ENCODE measurements around the gene CACNG4. TPM values are rescaled to one million over a fixed set of nuclear protein-coding genes. Genes with fewer than 3 reads are reported as not detected.

CACNG4 gene
- total RNA-seq, 3 donors from 2014 or later, result 0.07 to 0.47 (median 0.26) TPM

DNA sequence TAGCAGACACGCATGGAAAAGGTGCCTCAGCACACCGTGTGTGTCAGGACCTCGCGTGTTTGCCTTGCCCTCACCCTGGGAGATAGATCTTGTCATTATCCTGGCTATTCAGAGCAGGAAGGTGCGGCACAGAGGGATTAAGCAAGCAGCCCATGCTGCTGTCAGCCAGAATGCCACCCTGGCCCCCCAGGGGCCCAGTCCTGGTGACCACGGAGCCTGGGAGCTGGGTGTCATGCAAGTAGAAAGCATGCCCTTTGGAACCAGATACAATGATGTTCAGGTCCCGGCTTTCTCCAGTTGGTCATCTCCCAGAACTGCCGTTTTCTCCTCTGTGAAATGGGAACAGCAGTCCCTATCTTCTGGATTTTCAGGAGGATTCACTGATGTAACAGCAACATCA lies 29.9 kb downstream of the CACNG4 start:
- intact Hi-C loops (cut with DNase I, micrococcal nuclease), result no loop called here
- DNase-seq (no peak), ATAC-seq (no peak)
- Histone ChIP-seq H3K9me3 (no peaks in the 10 kb centered on the region), H3K36me3 (ENCODE audit: low read depth) (no peaks in the 10 kb centered on the region), H3K4me1 (ENCODE audit: low read depth) (no peaks in the 10 kb centered on the region), H3K4me3 (no peak overlapping the region)
- TF ChIP-seq, protein P1, sequence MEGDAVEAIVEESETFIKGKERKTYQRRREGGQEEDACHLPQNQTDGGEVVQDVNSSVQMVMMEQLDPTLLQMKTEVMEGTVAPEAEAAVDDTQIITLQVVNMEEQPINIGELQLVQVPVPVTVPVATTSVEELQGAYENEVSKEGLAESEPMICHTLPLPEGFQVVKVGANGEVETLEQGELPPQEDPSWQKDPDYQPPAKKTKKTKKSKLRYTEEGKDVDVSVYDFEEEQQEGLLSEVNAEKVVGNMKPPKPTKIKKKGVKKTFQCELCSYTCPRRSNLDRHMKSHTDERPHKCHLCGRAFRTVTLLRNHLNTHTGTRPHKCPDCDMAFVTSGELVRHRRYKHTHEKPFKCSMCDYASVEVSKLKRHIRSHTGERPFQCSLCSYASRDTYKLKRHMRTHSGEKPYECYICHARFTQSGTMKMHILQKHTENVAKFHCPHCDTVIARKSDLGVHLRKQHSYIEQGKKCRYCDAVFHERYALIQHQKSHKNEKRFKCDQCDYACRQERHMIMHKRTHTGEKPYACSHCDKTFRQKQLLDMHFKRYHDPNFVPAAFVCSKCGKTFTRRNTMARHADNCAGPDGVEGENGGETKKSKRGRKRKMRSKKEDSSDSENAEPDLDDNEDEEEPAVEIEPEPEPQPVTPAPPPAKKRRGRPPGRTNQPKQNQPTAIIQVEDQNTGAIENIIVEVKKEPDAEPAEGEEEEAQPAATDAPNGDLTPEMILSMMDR (IDR thresholded peaks at IDR 0.05), result no peak

DNA sequence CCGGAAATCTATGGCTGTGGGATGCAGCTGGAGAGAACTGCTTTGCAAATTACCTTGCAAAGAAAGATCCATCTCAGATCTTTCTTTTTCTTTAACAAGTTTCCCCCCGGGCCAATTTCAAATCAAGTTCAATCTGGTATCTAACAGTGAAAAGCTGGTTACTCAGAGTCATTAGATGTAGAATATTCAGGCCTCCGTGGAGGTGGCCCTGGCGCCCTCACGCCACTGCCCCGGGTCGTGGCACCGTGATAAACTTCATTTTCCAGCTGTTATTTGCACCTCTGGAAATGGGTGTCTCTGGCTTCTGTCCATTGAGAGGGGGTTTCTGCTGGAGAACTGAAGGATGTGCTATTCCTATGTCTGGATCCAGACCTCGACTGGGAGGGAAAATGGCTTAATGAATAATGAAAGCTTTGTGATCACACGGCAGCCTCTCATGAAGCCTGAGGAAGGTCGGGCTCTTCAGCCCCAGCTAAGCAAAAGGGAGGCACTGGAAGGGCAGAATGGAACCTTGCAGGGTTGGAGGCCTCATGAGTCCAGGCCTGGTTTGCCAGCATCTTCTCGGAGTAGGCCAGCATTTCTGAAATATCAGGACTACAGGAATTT lies 30.5 kb downstream of the CACNG4 start:
- TF ChIP-seq, protein P1 (IDR thresholded peaks at IDR 0.05), result no peak
- Histone ChIP-seq H3K36me3 (ENCODE audit: low read depth) (no peaks in the 10 kb centered on the region), H3K4me1 (ENCODE audit: low read depth) (no peaks in the 10 kb centered on the region), H3K9me3 (no peaks in the 10 kb centered on the region), H3K4me3 (no peak overlapping the region)
- intact Hi-C loops (cut with DNase I, micrococcal nuclease), result no loop called here
- ATAC-seq, result no peak
- DNase-seq, result no peak

DNA sequence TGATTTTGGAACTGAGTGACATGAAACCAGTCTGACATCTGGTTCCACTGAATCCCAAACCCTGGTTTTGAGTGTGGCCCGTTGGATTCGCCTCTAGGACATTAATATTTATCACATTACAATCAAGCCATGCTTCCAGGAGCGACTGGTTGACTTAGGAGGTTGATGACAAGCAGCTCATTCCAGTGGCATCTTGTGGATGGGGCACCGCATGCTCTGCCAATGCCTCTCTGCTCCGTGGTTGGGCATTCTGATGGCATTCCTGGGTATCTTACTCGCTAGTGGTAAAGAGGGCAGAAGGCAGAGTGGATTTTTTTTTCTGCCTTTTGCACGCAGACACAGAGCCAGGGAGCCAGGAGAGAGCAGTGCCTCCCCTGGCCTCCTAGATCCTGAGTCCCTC lies 31.4 kb downstream of the CACNG4 start:
- TF ChIP-seq, protein P1 (IDR thresholded peaks at IDR 0.05), result no peak
- ATAC-seq (no peak), DNase-seq (no peak)
- no peak overlapping the region for H3K4me3 ChIP-seq
- intact Hi-C loops (cut with DNase I, micrococcal nuclease), result no loop called here
- H3K4me1 ChIP-seq (ENCODE audit: low read depth), result no peaks in the 10 kb centered on the region
- no peaks in the 10 kb centered on the region for H3K9me3 ChIP-seq
- no peaks in the 10 kb centered on the region for H3K36me3 ChIP-seq (ENCODE audit: low read depth)

DNA sequence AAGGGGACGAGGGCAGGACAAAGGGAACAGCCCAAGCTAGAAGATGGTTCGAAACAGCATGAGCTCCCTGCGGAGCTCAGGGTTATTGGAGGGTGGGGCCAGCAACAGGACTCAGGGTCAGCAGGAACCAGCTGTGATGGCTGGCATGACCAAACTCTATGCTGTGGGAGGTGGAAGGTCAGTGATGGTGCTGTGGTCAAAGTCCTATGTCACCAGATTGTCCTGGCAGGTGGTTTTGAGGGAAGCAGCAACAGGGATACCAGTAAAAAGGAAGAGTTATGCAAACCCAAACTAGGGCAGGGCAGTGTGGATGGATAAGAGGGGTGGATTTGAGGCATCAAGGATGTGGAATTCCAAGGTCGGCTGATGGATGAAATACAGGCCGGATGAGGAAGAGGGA lies 32.4 kb downstream of the CACNG4 start:
- Histone ChIP-seq H3K9me3 (no peaks in the 10 kb centered on the region), H3K36me3 (ENCODE audit: low read depth) (no peaks in the 10 kb centered on the region), H3K4me3 (no peak overlapping the region), H3K4me1 (ENCODE audit: low read depth) (no peaks in the 10 kb centered on the region)
- DNase-seq (no peak), ATAC-seq (no peak)
- TF ChIP-seq, protein P1 (IDR thresholded peaks at IDR 0.05), result no peak
- intact Hi-C loops (cut with DNase I, micrococcal nuclease), result no loop called here

DNA sequence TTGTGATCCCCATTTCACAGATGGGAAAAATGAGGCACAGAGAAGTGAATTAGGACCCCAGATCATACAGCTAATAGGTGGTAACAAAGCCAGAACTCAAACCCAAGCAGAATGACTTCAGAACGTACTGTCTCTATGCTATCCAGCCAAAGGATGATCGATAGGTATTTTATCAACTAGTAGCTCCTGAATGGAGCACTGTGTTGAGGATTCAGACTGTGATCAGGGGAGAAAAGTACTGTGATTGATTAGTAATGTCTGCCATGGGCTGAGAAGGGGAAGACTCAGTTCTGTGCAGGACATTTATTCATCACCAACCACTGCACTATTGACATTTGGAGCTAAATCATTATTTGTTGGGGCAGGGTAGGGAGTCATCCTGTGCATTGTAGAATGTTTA lies 38.7 kb downstream of the CACNG4 start:
- H3K36me3 ChIP-seq (ENCODE audit: low read depth), result no peaks in the 10 kb centered on the region
- H3K9me3 ChIP-seq, result no peaks in the 10 kb centered on the region
- intact Hi-C loops (cut with DNase I, micrococcal nuclease), result no loop called here
- DNase-seq, result no peak
- ATAC-seq, result no peak
- TF ChIP-seq, protein P1 (IDR thresholded peaks at IDR 0.05), result no peak
- no peaks in the 10 kb centered on the region for H3K4me1 ChIP-seq (ENCODE audit: low read depth)
- no peak overlapping the region for H3K4me3 ChIP-seq

DNA sequence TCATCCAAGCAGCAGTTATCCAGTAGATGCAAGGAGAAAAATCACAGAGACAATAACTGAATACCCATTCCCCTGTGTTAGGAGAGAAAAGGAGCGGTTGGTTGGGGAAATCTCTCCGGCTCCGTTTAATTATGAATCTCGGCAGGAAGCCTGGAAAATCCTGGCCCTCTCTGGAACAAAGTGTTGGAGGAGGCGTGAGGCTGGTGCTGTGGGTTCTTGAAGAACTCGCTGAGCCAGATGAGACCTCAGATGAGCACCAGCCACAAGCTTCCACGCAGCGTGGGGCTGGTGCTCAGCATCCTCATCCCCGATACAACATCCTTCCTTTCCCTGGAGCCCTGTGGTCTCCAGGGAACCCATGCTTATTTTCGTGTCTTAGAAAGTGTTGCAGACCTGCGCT lies 39.7 kb downstream of the CACNG4 start:
- TF ChIP-seq, protein P1 (IDR thresholded peaks at IDR 0.05), result no peak
- no peak overlapping the region for H3K4me3 ChIP-seq
- intact Hi-C loops (cut with DNase I, micrococcal nuclease), result no loop called here
- H3K36me3 ChIP-seq (ENCODE audit: low read depth), result no peaks in the 10 kb centered on the region
- ATAC-seq, result no peak
- H3K9me3 ChIP-seq, result no peaks in the 10 kb centered on the region
- DNase-seq, result no peak
- no peaks in the 10 kb centered on the region for H3K4me1 ChIP-seq (ENCODE audit: low read depth)

Measured in mucosa of descending colon (tissue), 3 donors.